ENCODE results near the gene CNIH2. TPM values are rescaled to one million over a fixed set of nuclear protein-coding genes. Genes with fewer than 3 reads are reported as not detected.

The CNIH2 gene
- total and polyA plus RNA-seq, 2 of the 8 experiments (the other 6 are each of a cell fraction or from before 2014, with no cell fraction given) = 12.5 to 15.8 TPM

- DNase-seq (ENCODE audit: low read depth in 1 of 2, low spot score in 2 of 2) (no peak), FAIRE-seq (no peak)
- Histone ChIP-seq H3K9me3 (ENCODE audit: insufficient read depth in 2 of 2, low read depth in 1 of 2, low read length in 1 of 2) (no peaks in the 10 kb centered on the region), H2BK15ac (ENCODE audit: low read length) (no peak overlapping the region), H3K27ac (ENCODE audit: low read depth, low read length) (no peak overlapping the region), H2BK20ac (ENCODE audit: low read length) (no peak overlapping the region), H2BK120ac (replicated peaks; ENCODE audit: low read depth, low read length) (no peak overlapping the region), H3K36me3 (ENCODE audit: control insufficient read depth in 2 of 4, insufficient read depth in 4 of 4, low read length in 3 of 4) (no peaks in the 10 kb centered on the region), H2BK12ac (ENCODE audit: low read depth, low read length) (no peak overlapping the region), H4K91ac (replicated peaks; ENCODE audit: insufficient read length, low read length) (no peak overlapping the region), H3K4ac (replicated peaks; ENCODE audit: insufficient read length, low read depth, low read length) (no peak overlapping the region), H2BK5ac (ENCODE audit: low read depth, low read length) (no peak overlapping the region), H3K9ac (replicated peaks in 1 of 4; ENCODE audit: extremely low read depth in 1 of 4, low read depth in 3 of 4, low read length in 3 of 4) (no peak overlapping the region), H3K56ac (replicated peaks; ENCODE audit: insufficient read length, low read depth, low read length) (no peak overlapping the region), H3K4me1 (replicated peaks in 1 of 4; ENCODE audit: control insufficient read depth in 3 of 4, insufficient read depth in 4 of 4, low read length in 3 of 4) (peaks cover 5 to 17% (median 10%) of the 10 kb centered on the region in 4 experiments; a peak in 6 of 7 replicates), H3K79me2 (ENCODE audit: control insufficient read depth in 1 of 2, insufficient read depth in 2 of 2, low read length in 2 of 2) (no peaks in the 10 kb centered on the region), H3K27me3 (replicated peaks in 1 of 4; ENCODE audit: control insufficient read depth in 3 of 4, extremely low read depth in 1 of 4, insufficient read depth in 3 of 4, low read length in 3 of 4) (peaks cover 0 to 7% (median 5%) of the 10 kb centered on the region in 4 experiments; a peak in 3 of 7 replicates), H4K5ac (ENCODE audit: insufficient read length, low read depth, low read length) (no peak overlapping the region), H2AFZ (ENCODE audit: low read length) (no peak overlapping the region), H3K18ac (ENCODE audit: extremely low read depth, low read length) (no peak overlapping the region), H3K4me2 (ENCODE audit: insufficient read depth in 1 of 2, low read depth in 2 of 2, low read length in 2 of 2) (no peak overlapping the region), H3K23ac (ENCODE audit: insufficient read length) (no peak overlapping the region), H2AK5ac (ENCODE audit: low read depth, low read length) (no peak overlapping the region), H3K4me3 (ENCODE audit: extremely low read depth in 1 of 4, insufficient read depth in 2 of 4, low read depth in 3 of 4, low read length in 4 of 4) (no peak overlapping the region), H3K23me2 (ENCODE audit: low read depth, low read length) (no peaks in the 10 kb centered on the region; the same call in 1 of the 2 replicates), H3K14ac (ENCODE audit: insufficient read length) (no peak overlapping the region), H3K79me1 (ENCODE audit: low read depth, low read length) (no peaks in the 10 kb centered on the region), H4K8ac (ENCODE audit: extremely low read depth, insufficient read depth, low read length) (no peak overlapping the region), H4K20me1 (replicated peaks in 1 of 2; ENCODE audit: control insufficient read depth in 1 of 2, insufficient read depth in 2 of 2, low read length in 2 of 2) (no peaks in the 10 kb centered on the region)
- CTCF ChIA-PET (ENCODE audit: partially characterized antibody) = interaction anchor here (1.5 to 8.7 kb wide), 2 partner anchors 17 to 50 kb away, joined by 5 to 242 read pairs; partner anchors contain the start of gene CD248
- 87% methylated on average over 10 of the region's 10 CpGs; no CpG with 5 or more reads in 1 of the 2 experiments for WGBS, 2 experiments (ENCODE audit: extremely low coverage in 1 of 2, insufficient coverage in 1 of 2, insufficient read length in 1 of 2, insufficient replicate concordance in 2 of 2, low coverage in 1 of 2, low lambda C conversion rate in 2 of 2, missing lambda C conversion rate in 1 of 2)
- POLR2A ChIA-PET (ENCODE audit: partially characterized antibody) = interaction anchor here (0.6 to 8.5 kb wide), 7 partner anchors 9 to 41 kb away, joined by 3 to 61 read pairs (median 7); partner anchors contain the start of genes B4GAT1, BRMS1, CD248 and YIF1A
- no peak for TF ChIP-seq CHD1 (IDR thresholded peaks at IDR 0.05; ENCODE audit: low read depth, low read length)
- TF ChIP-seq RAD21 (IDR thresholded peaks at IDR 0.05 in 1 of 2, conservative IDR thresholded peaks at IDR 0.05 in 1 of 2; ENCODE audit: low read depth in 2 of 2, low read length in 2 of 2) = 0 out of 4 replicates have a peak, but pooled peaks of 1 of the 2 experiments have one; percentile 11
These were observed 53.0 kb downstream of the CNIH2 start for GRCh38 chr11:66330931-66331330.

Data from H1 (cell line).